ENCODE data around the gene ARIH2. TPM values are rescaled to one million over a fixed set of nuclear protein-coding genes. Genes with fewer than 3 reads are reported as not detected.

The ARIH2 gene
- total and polyA plus RNA-seq, 2 of the 8 experiments (the other 6 are each of a cell fraction or from before 2014, with no cell fraction given), result 72.9 to 136 TPM

- TF ChIP-seq ASH2L (IDR thresholded peaks at IDR 0.05; ENCODE audit: low read length) (peak; percentile 52), KDM5A (IDR thresholded peaks at IDR 0.05; ENCODE audit: low read length) (no peak; the same call in 1 of the 2 replicates), RXRA (IDR thresholded peaks at IDR 0.05; ENCODE audit: insufficient read depth, low read depth, low read length) (no peak), POLR2A (IDR thresholded peaks at IDR 0.05; ENCODE audit: control extremely low read depth in 1 of 2, low read depth in 2 of 2, low read length in 2 of 2) (peak in 1 of 2 experiments; percentile 88; a peak in 2 of 3 replicates), NANOG (IDR thresholded peaks at IDR 0.05; ENCODE audit: insufficient read depth, low read depth, low read length, poor library complexity, severe bottlenecking) (peak; percentile 43), MAX (IDR thresholded peaks at IDR 0.05) (peak; percentile 80), KDM1A (IDR thresholded peaks at IDR 0.05; ENCODE audit: borderline replicate concordance, low read length) (no peak), SP1 (IDR thresholded peaks at IDR 0.05; ENCODE audit: low read depth, low read length) (0 out of 2 replicates have a peak, but pooled peaks have one; percentile 57), CBX5 (IDR thresholded peaks at IDR 0.05; ENCODE audit: low read depth, low read length) (no peak), CTCF (IDR thresholded peaks at IDR 0.05; ENCODE audit: control extremely low read depth in 1 of 3, insufficient read depth in 1 of 3, low read depth in 1 of 3, low read length in 3 of 3) (peak in 2 of 3 experiments; percentile 87 to 96; a peak in 3 of 4 replicates), GABPA (IDR thresholded peaks at IDR 0.05; ENCODE audit: borderline replicate concordance, insufficient read depth, low read length) (no peak), CHD2 (IDR thresholded peaks at IDR 0.05; ENCODE audit: low read length) (peak; percentile 69), KDM4A (IDR thresholded peaks at IDR 0.05; ENCODE audit: low read depth, low read length, severe bottlenecking) (peak; percentile 72), EZH2 (IDR thresholded peaks at IDR 0.05; ENCODE audit: low read depth, low read length, severe bottlenecking) (no peak), FOSL1 (IDR thresholded peaks at IDR 0.05; ENCODE audit: insufficient read depth, low read depth, low read length) (no peak), BCL11A (IDR thresholded peaks at IDR 0.05; ENCODE audit: low read depth in 2 of 2, low read length in 2 of 2) (no peak), HDAC6 (IDR thresholded peaks at IDR 0.05; ENCODE audit: low read depth, low read length) (no peak), TAF1 (IDR thresholded peaks at IDR 0.05; ENCODE audit: low read depth, low read length) (peak; percentile 92), JUND (IDR thresholded peaks at IDR 0.05; ENCODE audit: low read length) (peak; percentile 55; the same call in 1 of the 2 replicates)
Observed at GRCh38 chr3:49021813-49022687, 103.4 kb downstream of the ARIH2 start, which contains the start of gene NDUFAF3 (continued).

Measured in H1 (cell line).